ENCODE measurements around the gene GRB2. TPM values are rescaled to one million over a fixed set of nuclear protein-coding genes. Genes with fewer than 3 reads are reported as not detected.
"Not testable (repeated sequence)": the region's sequence is repeated elsewhere in the genome, so short reads cannot be mapped to it uniquely, and the experiment has no call there.

The GRB2 gene
- total RNA-seq, 2 donors from 2014 or later, result 209 to 218 TPM

- no peaks in the 10 kb centered on the region for H3K9me3 Mint-ChIP-seq
- ATAC-seq (replicated peaks in 1 of 2), result no peak
- peaks cover 5 to 20% of the 10 kb centered on the region in 2 donors for H3K36me3 Mint-ChIP-seq (ENCODE audit: insufficient read depth in 2 of 2)
- H3K27me3 Mint-ChIP-seq (ENCODE audit: low read depth), result no peaks in the 10 kb centered on the region
- peak overlapping the region; percentile 86 for H3K27ac Mint-ChIP-seq
- peaks cover 87% of the 10 kb centered on the region for H3K4me1 Mint-ChIP-seq (ENCODE audit: low read depth)
- no peak for DNase-seq
- H3K4me3 Mint-ChIP-seq, result peak overlapping the region; percentile 55 to 89
Measured at GRCh38 chr17:75392559-75392958, 12.9 kb downstream of the GRB2 start.

- H3K27me3 Mint-ChIP-seq (ENCODE audit: low read depth), result no peaks in the 10 kb centered on the region
- DNase-seq (no peak), ATAC-seq (replicated peaks in 1 of 2) (no peak)
- H3K9me3 Mint-ChIP-seq, result no peaks in the 10 kb centered on the region
- H3K4me1 Mint-ChIP-seq (ENCODE audit: low read depth), result peaks cover 84% of the 10 kb centered on the region
- H3K4me3 Mint-ChIP-seq, result no peak overlapping the region
- no peak overlapping the region for H3K27ac Mint-ChIP-seq
- peaks cover 7 to 23% of the 10 kb centered on the region in 2 donors for H3K36me3 Mint-ChIP-seq (ENCODE audit: insufficient read depth in 2 of 2)
Measured at GRCh38 chr17:75390982-75391381, 14.5 kb downstream of the GRB2 start.

DNA sequence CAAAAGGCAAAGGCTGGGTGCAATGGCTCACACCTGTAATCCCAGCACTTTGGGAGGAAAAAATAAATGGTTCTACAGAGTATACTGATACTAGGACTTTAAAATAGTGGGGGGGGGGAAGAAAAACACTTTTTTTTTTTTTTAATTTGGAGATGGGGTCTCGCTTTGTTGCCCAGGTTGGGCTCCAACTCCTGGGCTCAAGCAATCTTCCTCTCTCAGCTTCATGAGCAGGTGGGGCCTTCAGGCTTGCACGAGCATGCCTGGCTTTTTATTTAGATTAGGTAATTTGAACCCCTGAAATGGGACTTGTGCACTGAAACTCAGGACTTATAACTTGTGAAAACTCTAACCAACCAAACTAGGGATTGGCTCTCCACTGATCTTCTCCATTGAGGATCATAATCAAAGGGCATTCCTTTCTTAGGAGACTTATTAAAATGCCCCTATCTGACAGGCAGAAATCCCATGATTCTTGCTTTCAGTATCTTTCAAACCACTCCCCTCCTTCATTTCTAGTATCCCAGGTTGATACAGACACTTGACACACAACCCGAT, 16.9 kb downstream of the GRB2 start:
- Mint-ChIP-seq H3K36me3 (ENCODE audit: insufficient read depth in 2 of 2) (peaks cover 7 to 29% of the 10 kb centered on the region in 2 donors), H3K9me3 (no peaks in the 10 kb centered on the region), H3K27ac (no peak overlapping the region), H3K4me3 (no peak overlapping the region), H3K27me3 (ENCODE audit: low read depth) (no peaks in the 10 kb centered on the region), H3K4me1 (ENCODE audit: low read depth) (peaks cover 64% of the 10 kb centered on the region)
- ATAC-seq (replicated peaks in 1 of 2) (no peak), DNase-seq (no peak)

GRCh38 chr17:75387771-75388170, 17.7 kb downstream of the GRB2 start:
- H3K4me3 Mint-ChIP-seq, result no peak overlapping the region
- H3K4me1 Mint-ChIP-seq (ENCODE audit: low read depth), result peaks cover 58% of the 10 kb centered on the region
- H3K36me3 Mint-ChIP-seq (ENCODE audit: insufficient read depth in 2 of 2), result peaks cover 6 to 29% of the 10 kb centered on the region in 2 donors

GRCh38 chr17:75386430-75386829, 19.0 kb downstream of the GRB2 start:
- peaks cover 45% of the 10 kb centered on the region for H3K4me1 Mint-ChIP-seq (ENCODE audit: low read depth)
- H3K36me3 Mint-ChIP-seq (ENCODE audit: insufficient read depth in 2 of 2), result peaks cover 6 to 23% of the 10 kb centered on the region in 2 donors
- H3K27ac Mint-ChIP-seq, result peak overlapping the region; percentile 67
- no peaks in the 10 kb centered on the region for H3K9me3 Mint-ChIP-seq
- ATAC-seq (replicated peaks in 1 of 2), result peak in 1 of 2 donors; percentile 30
- no peaks in the 10 kb centered on the region for H3K27me3 Mint-ChIP-seq (ENCODE audit: low read depth)
- H3K4me3 Mint-ChIP-seq, result no peak overlapping the region
- no peak for DNase-seq

More at GRCh38 chr17:75387771-75388170, 17.7 kb downstream of the GRB2 start:
- H3K27me3 Mint-ChIP-seq (ENCODE audit: low read depth), result no peaks in the 10 kb centered on the region
- no peak for ATAC-seq (replicated peaks in 1 of 2)
- no peak for DNase-seq
- H3K9me3 Mint-ChIP-seq, result no peaks in the 10 kb centered on the region
- no peak overlapping the region for H3K27ac Mint-ChIP-seq

- Mint-ChIP-seq H3K36me3 (ENCODE audit: insufficient read depth in 2 of 2) (peaks cover 6 to 14% of the 10 kb centered on the region in 2 donors), H3K4me1 (ENCODE audit: low read depth) (peaks cover 44% of the 10 kb centered on the region), H3K9me3 (no peaks in the 10 kb centered on the region), H3K27me3 (ENCODE audit: low read depth) (no peaks in the 10 kb centered on the region), H3K27ac (no peak overlapping the region), H3K4me3 (no peak overlapping the region)
- ATAC-seq (replicated peaks in 1 of 2) (no peak), DNase-seq (no peak)
Measured at GRCh38 chr17:75384751-75385150, 20.7 kb downstream of the GRB2 start.

DNA sequence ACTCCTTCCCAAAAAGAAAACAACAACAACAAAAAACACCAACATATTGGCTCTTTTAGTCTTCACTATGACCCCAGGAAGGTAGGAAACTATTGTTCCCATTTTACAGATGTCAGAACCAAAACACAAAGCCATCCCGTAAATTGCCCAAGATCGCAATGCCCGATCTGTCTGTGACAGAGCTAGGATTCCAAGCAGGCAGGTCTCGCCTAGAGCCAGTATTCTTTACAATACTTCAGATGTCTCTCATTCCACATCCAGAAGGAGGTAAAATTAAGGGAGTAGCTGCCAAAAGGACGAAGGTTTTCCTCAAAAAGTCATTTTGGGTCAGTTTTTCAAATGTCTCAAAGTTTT, 21.7 kb downstream of the GRB2 start:
- no peak for DNase-seq
- peaks cover 2 to 9% of the 10 kb centered on the region in 2 donors for H3K36me3 Mint-ChIP-seq (ENCODE audit: insufficient read depth in 2 of 2)
- H3K4me3 Mint-ChIP-seq, result no peak overlapping the region
- no peaks in the 10 kb centered on the region for H3K9me3 Mint-ChIP-seq
- no peak for ATAC-seq (replicated peaks in 1 of 2)
- H3K27me3 Mint-ChIP-seq (ENCODE audit: low read depth), result no peaks in the 10 kb centered on the region
- H3K4me1 Mint-ChIP-seq (ENCODE audit: low read depth), result peaks cover 36% of the 10 kb centered on the region
- H3K27ac Mint-ChIP-seq, result no peak overlapping the region

- peaks cover 31% of the 10 kb centered on the region for H3K4me1 Mint-ChIP-seq (ENCODE audit: low read depth)
- peak overlapping the region; percentile 73 for H3K27ac Mint-ChIP-seq
Measured at GRCh38 chr17:75380750-75381149, 24.7 kb downstream of the GRB2 start.

DNA sequence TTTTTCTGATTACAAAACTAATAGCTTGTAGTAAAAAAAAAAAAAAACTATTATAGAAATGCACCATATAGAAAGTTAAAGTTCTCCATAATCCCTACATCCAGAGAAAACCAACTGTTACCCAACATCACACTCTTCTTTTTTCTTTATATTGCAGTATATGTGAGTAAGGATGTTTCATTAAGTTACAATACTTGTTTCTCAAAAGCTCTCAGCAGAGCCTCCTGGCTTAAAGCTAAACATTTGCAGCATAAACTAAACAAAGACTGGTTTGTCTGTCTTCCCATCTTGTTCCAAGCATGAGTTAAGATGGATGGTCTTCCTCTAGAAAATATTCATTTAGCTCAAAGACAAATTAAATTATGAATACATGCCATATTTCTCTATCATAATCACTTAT, 25.2 kb downstream of the GRB2 start:
- Mint-ChIP-seq H3K4me1 (ENCODE audit: low read depth) (peaks cover 31% of the 10 kb centered on the region), H3K27ac (peak overlapping the region; percentile 73), H3K4me3 (no peak overlapping the region), H3K9me3 (no peaks in the 10 kb centered on the region), H3K27me3 (ENCODE audit: low read depth) (no peaks in the 10 kb centered on the region), H3K36me3 (ENCODE audit: insufficient read depth in 2 of 2) (peaks cover 2 to 8% of the 10 kb centered on the region in 2 donors)
- DNase-seq (no peak), ATAC-seq (replicated peaks in 1 of 2) (no peak)

More at GRCh38 chr17:75380750-75381149, 24.7 kb downstream of the GRB2 start:
- H3K27me3 Mint-ChIP-seq (ENCODE audit: low read depth), result no peaks in the 10 kb centered on the region
- no peak overlapping the region for H3K4me3 Mint-ChIP-seq
- DNase-seq (no peak), ATAC-seq (replicated peaks in 1 of 2) (no peak)
- peaks cover 2 to 10% of the 10 kb centered on the region in 2 donors for H3K36me3 Mint-ChIP-seq (ENCODE audit: insufficient read depth in 2 of 2)
- no peaks in the 10 kb centered on the region for H3K9me3 Mint-ChIP-seq

DNA sequence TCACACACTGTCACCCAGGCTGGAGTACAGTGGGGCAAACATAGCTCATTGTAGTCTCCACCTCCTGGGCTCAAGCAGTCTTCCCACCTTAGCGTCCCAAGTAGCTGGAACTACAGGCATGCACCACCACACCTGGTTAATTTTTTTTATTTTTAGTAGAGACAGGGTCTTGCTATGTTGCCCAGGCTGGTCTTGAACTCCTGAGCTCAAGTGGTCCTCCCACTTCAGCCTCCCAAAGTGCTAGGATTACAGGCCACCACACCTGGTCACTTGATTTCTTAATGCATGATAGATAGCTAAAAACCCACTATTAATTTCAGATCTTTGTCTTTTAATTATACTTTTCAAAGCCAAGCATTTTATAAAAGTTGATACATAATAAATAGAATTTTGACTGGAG, 26.1 kb downstream of the GRB2 start:
- H3K4me1 Mint-ChIP-seq (ENCODE audit: low read depth), result peaks cover 38% of the 10 kb centered on the region

DNA sequence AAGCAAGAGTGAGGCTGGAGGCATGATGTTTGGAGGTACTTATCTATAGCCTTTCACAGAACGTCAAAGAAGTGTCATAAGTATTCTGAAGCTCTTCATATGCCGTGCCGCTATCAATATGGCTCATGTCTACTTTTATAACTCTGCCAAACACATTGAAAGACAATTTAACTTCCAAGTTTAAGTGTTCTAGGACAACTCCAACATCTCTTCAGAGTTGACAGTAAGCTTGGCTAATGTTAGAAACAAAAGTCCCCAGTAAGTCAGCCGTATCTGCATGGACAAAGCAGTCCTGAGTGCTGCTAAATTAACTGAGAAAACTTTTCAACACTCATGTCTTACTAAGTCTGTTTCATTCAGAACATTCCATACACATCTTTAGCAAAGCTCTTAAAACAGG, 32.2 kb downstream of the GRB2 start:
- DNase-seq (no peak), ATAC-seq (replicated peaks in 1 of 2) (no peak)
- no peaks in the 10 kb centered on the region for H3K27me3 Mint-ChIP-seq (ENCODE audit: low read depth)
- peaks cover 3 to 4% of the 10 kb centered on the region in 2 donors for H3K36me3 Mint-ChIP-seq (ENCODE audit: insufficient read depth in 2 of 2)
- H3K27ac Mint-ChIP-seq, result peak overlapping the region; percentile 49
- H3K4me1 Mint-ChIP-seq (ENCODE audit: low read depth), result peaks cover 68% of the 10 kb centered on the region
- H3K4me3 Mint-ChIP-seq, result no peak overlapping the region
- no peaks in the 10 kb centered on the region for H3K9me3 Mint-ChIP-seq

More for the DNA sequence above, 26.1 kb downstream of the GRB2 start:
- not testable (repeated sequence) for H3K27me3 Mint-ChIP-seq (ENCODE audit: low read depth); H3K4me3 Mint-ChIP-seq; H3K36me3 Mint-ChIP-seq (ENCODE audit: insufficient read depth in 2 of 2); DNase-seq; ATAC-seq (replicated peaks in 1 of 2); H3K27ac Mint-ChIP-seq; H3K9me3 Mint-ChIP-seq

- H3K27ac Mint-ChIP-seq, result peak overlapping the region; percentile 94
- H3K4me3 Mint-ChIP-seq, result peak overlapping the region; percentile 67 to 76
- peak; percentile 42 for DNase-seq
- no peaks in the 10 kb centered on the region for H3K27me3 Mint-ChIP-seq (ENCODE audit: low read depth)
- peaks cover 1 to 3% of the 10 kb centered on the region in 2 donors for H3K36me3 Mint-ChIP-seq (ENCODE audit: insufficient read depth in 2 of 2)
- ATAC-seq (replicated peaks in 1 of 2), result peak; percentile 87
- peaks cover 73% of the 10 kb centered on the region for H3K4me1 Mint-ChIP-seq (ENCODE audit: low read depth)
- H3K9me3 Mint-ChIP-seq, result no peaks in the 10 kb centered on the region
Measured at GRCh38 chr17:75371981-75372380, 33.5 kb downstream of the GRB2 start.

- H3K36me3 Mint-ChIP-seq (ENCODE audit: insufficient read depth in 2 of 2), result peaks cover 1 to 2% of the 10 kb centered on the region in 2 donors
- H3K4me1 Mint-ChIP-seq (ENCODE audit: low read depth), result peaks cover 80% of the 10 kb centered on the region
- H3K27ac Mint-ChIP-seq, result peak overlapping the region; percentile 94
- DNase-seq (peak; percentile 13 to 18), ATAC-seq (replicated peaks in 1 of 2) (peak; percentile 59 to 65)
- H3K4me3 Mint-ChIP-seq, result peak overlapping the region; percentile 67 to 76
- H3K9me3 Mint-ChIP-seq, result no peaks in the 10 kb centered on the region
- no peaks in the 10 kb centered on the region for H3K27me3 Mint-ChIP-seq (ENCODE audit: low read depth)
Measured at GRCh38 chr17:75371339-75371738, 34.1 kb downstream of the GRB2 start.
